Mesenchymal stem cell (in vitro differentiated cells and primary cell): Measurements from ENCODE around the gene ZFHX3.

Source experiments
- DNase-seq: peaks from one replicate; pipeline ENCODE4 v3.0.0-alpha.2; 2013
- H2AFZ ChIP-seq: one replicate; pipeline ENCODE4 v1.6.1; 2013; ENCODE audit warnings: low read depth, mild to moderate bottlenecking, control low read depth, inconsistent platforms, low read length, moderate library complexity
- H2AK5ac ChIP-seq: 2 replicates; pipeline ENCODE4 v1.6.1; 2013; ENCODE audit warnings: low read length, moderate library complexity, mild to moderate bottlenecking, inconsistent platforms; ENCODE audit not compliant: severe bottlenecking
- H2BK120ac ChIP-seq: one replicate; pipeline ENCODE4 v1.6.1; 2013; ENCODE audit warnings: low read depth, mild to moderate bottlenecking, inconsistent platforms, low read length, moderate library complexity
- H2BK12ac ChIP-seq, 2 experiments: one replicate each; pipeline ENCODE4 v1.6.1; 2013; ENCODE audit warnings: inconsistent platforms in 2 of 2, low read length in 2 of 2, mild to moderate bottlenecking in 2 of 2, moderate library complexity in 2 of 2, control low read depth in 1 of 2
- H2BK15ac ChIP-seq: one replicate; pipeline ENCODE4 v1.6.1; 2013; ENCODE audit warnings: mild to moderate bottlenecking, low read depth, inconsistent platforms; ENCODE audit not compliant: poor library complexity, severe bottlenecking
- H2BK5ac ChIP-seq: 2 replicates; pipeline ENCODE4 v1.6.1; 2013; ENCODE audit warnings: low read depth, mild to moderate bottlenecking, low read length, control low read depth, inconsistent platforms; ENCODE audit not compliant: poor library complexity, severe bottlenecking
- H3K14ac ChIP-seq, 2 experiments: one replicate each; pipeline ENCODE4 v1.6.1; 2013; ENCODE audit warnings: inconsistent platforms in 2 of 2, low read length in 2 of 2, control low read depth in 1 of 2, mild to moderate bottlenecking in 1 of 2, moderate library complexity in 1 of 2
- H3K18ac ChIP-seq, 2 experiments: one replicate each; pipeline ENCODE4 v1.6.1; 2013; ENCODE audit warnings: inconsistent platforms in 2 of 2, low read length in 2 of 2, control low read depth in 1 of 2, low read depth in 1 of 2, mild to moderate bottlenecking in 1 of 2
- H3K23ac ChIP-seq, 2 experiments: one replicate each; pipeline ENCODE4 v1.6.1; 2013; ENCODE audit warnings: inconsistent platforms in 2 of 2, low read length in 2 of 2, mild to moderate bottlenecking in 2 of 2, moderate library complexity in 2 of 2, control low read depth in 1 of 2
- H3K27ac ChIP-seq: 2 replicates; pipeline ENCODE4 v1.5.1; 2013; ENCODE audit warnings: mild to moderate bottlenecking, moderate library complexity, low read length, control low read depth, inconsistent platforms; ENCODE audit not compliant: poor library complexity, severe bottlenecking
- H3K27me3 ChIP-seq, 2 experiments: 2 replicates each; pipeline versions ENCODE4 v1.6.1 to v1.7.0; 2013; ENCODE audit warnings: low read length in 2 of 2, mild to moderate bottlenecking in 2 of 2, moderate library complexity in 2 of 2, control low read depth in 1 of 2, inconsistent platforms in 1 of 2; ENCODE audit not compliant: control insufficient read depth in 1 of 2, insufficient read depth in 1 of 2
- H3K36me3 ChIP-seq, 2 experiments: 2 replicates each; pipeline versions ENCODE4 v1.6.1 to v1.7.0; 2013; ENCODE audit warnings: low read length in 2 of 2, control low read depth in 1 of 2, inconsistent platforms in 1 of 2, low read depth in 1 of 2, mild to moderate bottlenecking in 1 of 2; ENCODE audit not compliant: insufficient read depth in 2 of 2, control insufficient read depth in 1 of 2
- H3K4ac ChIP-seq, 2 experiments: one replicate each; pipeline ENCODE4 v1.6.1; 2013; ENCODE audit warnings: inconsistent platforms in 2 of 2, low read length in 2 of 2, mild to moderate bottlenecking in 2 of 2, moderate library complexity in 2 of 2, control low read depth in 1 of 2, low read depth in 1 of 2
- H3K4me1 ChIP-seq: 2 replicates; pipeline ENCODE4 v1.6.1; 2013; ENCODE audit warnings: low read depth, low read length, control low read depth; ENCODE audit not compliant: control insufficient read depth, insufficient read depth
- H3K4me2 ChIP-seq: 2 replicates; pipeline ENCODE4 v1.6.1; 2013; ENCODE audit warnings: low read length, mild to moderate bottlenecking, inconsistent platforms; ENCODE audit not compliant: poor library complexity, severe bottlenecking
- H3K4me3 ChIP-seq, 2 experiments: 2 replicates each; pipeline versions ENCODE4 v1.5.1 to v1.7.0; 2013; ENCODE audit warnings: low read length in 2 of 2, mild to moderate bottlenecking in 2 of 2, control low read depth in 1 of 2, low read depth in 1 of 2; ENCODE audit not compliant: insufficient read depth in 1 of 2
- H3K79me1 ChIP-seq: replicated peaks from 2 replicates; pipeline ENCODE4 v1.6.1; 2013; ENCODE audit warnings: mild to moderate bottlenecking, control low read depth, low read length, inconsistent platforms; ENCODE audit not compliant: poor library complexity, severe bottlenecking
- H3K9ac ChIP-seq: 2 replicates; pipeline ENCODE4 v1.7.0; 2013; ENCODE audit warnings: mild to moderate bottlenecking, low read length, moderate library complexity
- H3K9me3 ChIP-seq: 2 replicates; pipeline ENCODE4 v1.7.0; 2013; ENCODE audit warnings: mild to moderate bottlenecking, low read length; ENCODE audit not compliant: control insufficient read depth
- H4K8ac ChIP-seq: one replicate; pipeline ENCODE4 v1.6.1; 2013; ENCODE audit warnings: inconsistent platforms, mild to moderate bottlenecking, low read length, moderate library complexity
- H4K91ac ChIP-seq: one replicate; pipeline ENCODE4 v1.6.1; 2013; ENCODE audit warnings: mild to moderate bottlenecking, low read length, inconsistent platforms
- WGBS: methylation state at CpG from one replicate; pipeline ENCODE4 v1.1.7; 2013; ENCODE audit warnings: mixed read lengths; 5-methylcytosine and 5-hydroxymethylcytosine counted together

ZFHX3 gene

DNA sequence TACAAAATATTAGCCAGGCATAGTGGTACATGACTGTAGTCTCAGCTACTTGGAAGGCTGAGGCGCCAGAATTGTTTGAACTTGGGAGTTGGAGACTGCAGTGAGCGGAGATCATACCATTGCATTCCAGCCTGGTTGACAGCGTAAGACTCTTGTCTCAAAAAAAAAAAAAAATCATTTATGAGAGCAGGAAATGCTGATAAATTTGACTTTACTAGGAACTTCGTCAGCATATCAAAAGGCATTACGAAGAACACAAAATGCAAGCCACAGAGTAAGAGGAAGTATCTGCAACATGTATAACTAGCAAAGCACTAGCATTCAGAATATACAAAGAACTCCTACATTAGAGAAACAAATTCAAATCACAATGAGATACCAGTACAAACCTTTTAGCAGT, 279.3 kb downstream of the ZFHX3 start:
- Histone ChIP-seq H2BK120ac (no peak overlapping the region), H4K91ac (no peak overlapping the region), H3K9me3 (peaks cover 10% of the 10 kb centered on the region), H3K4me2 (no peak overlapping the region), H2AK5ac (no peak overlapping the region), H4K8ac (no peak overlapping the region), H3K4me1 (no peaks in the 10 kb centered on the region), H2BK15ac (no peak overlapping the region), H3K18ac (no peak overlapping the region), H3K4me3 (no peak overlapping the region), H3K4ac (no peak overlapping the region), H3K36me3 (no peaks in the 10 kb centered on the region), H2BK5ac (no peak overlapping the region), H3K14ac (no peak overlapping the region), H3K23ac (no peak overlapping the region), H3K9ac (no peak overlapping the region), H3K79me1 (no peaks in the 10 kb centered on the region), H2AFZ (no peak overlapping the region), H2BK12ac (no peak overlapping the region), H3K27ac (no peak overlapping the region), H3K27me3 (no peaks in the 10 kb centered on the region)
- no peak for DNase-seq
- WGBS: 96% methylated on average over 5 of the region's 5 CpGs

DNA sequence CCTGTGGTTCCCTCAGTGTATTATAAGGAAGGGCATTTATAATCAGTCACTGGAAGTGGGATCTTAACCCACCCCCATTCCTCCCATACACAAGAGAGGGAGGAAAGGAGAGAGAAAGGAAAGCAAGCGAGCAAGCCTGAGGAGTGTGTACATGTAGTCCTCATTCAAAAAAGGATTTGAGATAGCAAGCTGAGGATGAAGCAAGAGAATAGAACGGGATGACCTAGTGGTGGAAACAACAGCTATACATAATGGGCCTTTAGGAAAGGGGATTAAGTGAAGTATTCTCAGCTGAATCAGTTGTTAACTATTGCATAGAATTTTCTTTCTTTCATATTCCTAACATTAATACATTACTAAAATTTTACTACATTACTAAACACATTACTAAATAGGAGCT, 281.4 kb downstream of the ZFHX3 start:
- WGBS: 100% methylated on average over 2 of the region's 2 CpGs
- Histone ChIP-seq H3K4me3 (no peak overlapping the region), H3K4me2 (no peak overlapping the region), H3K18ac (no peak overlapping the region), H3K36me3 (no peaks in the 10 kb centered on the region), H2BK15ac (no peak overlapping the region), H4K8ac (no peak overlapping the region), H3K9ac (no peak overlapping the region), H2BK5ac (no peak overlapping the region), H3K9me3 (peaks cover 8% of the 10 kb centered on the region), H2AK5ac (no peak overlapping the region), H4K91ac (no peak overlapping the region), H2BK12ac (no peak overlapping the region), H3K4ac (no peak overlapping the region), H3K27ac (no peak overlapping the region), H3K27me3 (no peaks in the 10 kb centered on the region), H3K4me1 (no peaks in the 10 kb centered on the region), H2AFZ (no peak overlapping the region), H3K14ac (no peak overlapping the region), H2BK120ac (no peak overlapping the region), H3K79me1 (no peaks in the 10 kb centered on the region), H3K23ac (no peak overlapping the region)
- no peak for DNase-seq

DNA sequence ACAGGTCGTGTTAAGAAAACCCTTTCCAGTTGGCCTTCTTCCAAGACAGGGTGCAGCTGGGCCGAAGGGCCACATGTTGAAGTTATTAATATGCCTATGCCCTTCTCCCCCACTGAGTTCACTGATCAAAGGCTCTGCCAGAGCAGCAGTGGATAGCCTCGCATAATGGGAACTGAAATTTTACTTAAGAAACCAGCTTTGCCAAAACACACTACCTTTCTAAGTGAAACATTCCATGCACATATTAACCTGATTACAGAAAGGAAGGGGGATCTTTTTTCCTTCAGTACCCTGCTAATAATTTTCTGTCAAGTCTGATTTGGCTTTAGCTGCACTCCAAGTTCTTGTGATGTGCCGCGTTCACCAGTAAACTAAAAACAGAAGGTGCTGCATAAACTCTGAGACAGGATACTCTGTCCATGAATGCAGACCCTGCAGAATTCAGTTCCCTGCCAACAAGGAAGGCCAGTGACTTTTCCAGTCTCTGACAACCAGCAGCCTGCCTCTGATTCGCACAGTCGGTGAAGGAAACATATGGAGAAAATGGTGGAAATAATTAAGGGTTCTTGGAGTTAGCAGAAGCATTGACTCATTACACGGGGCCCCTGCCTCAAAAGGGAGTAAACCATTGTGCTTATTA, 283.8 kb downstream of the ZFHX3 start:
- H2BK15ac ChIP-seq: no peak overlapping the region
- no peak overlapping the region for H3K9ac ChIP-seq
- no peaks in the 10 kb centered on the region for H3K79me1 ChIP-seq
- no peaks in the 10 kb centered on the region for H3K9me3 ChIP-seq
- no peaks in the 10 kb centered on the region for H3K27me3 ChIP-seq
- no peak overlapping the region for H4K8ac ChIP-seq
- no peaks in the 10 kb centered on the region for H3K36me3 ChIP-seq
- H3K18ac ChIP-seq: no peak overlapping the region
- DNase-seq: no peak
- H2AK5ac ChIP-seq: no peak overlapping the region
- no peak overlapping the region for H2BK120ac ChIP-seq
- no peak overlapping the region for H2BK12ac ChIP-seq
- WGBS: 85% methylated on average over 8 of the region's 8 CpGs
- H3K23ac ChIP-seq: no peak overlapping the region
- no peak overlapping the region for H3K4ac ChIP-seq
- no peak overlapping the region for H3K4me3 ChIP-seq
- H2BK5ac ChIP-seq: no peak overlapping the region
- no peak overlapping the region for H3K27ac ChIP-seq
- H4K91ac ChIP-seq: no peak overlapping the region
- H3K4me2 ChIP-seq: no peak overlapping the region
- H3K14ac ChIP-seq: no peak overlapping the region
- no peak overlapping the region for H2AFZ ChIP-seq
- H3K4me1 ChIP-seq: no peaks in the 10 kb centered on the region

- no peak overlapping the region for H2BK15ac ChIP-seq
- H3K4me3 ChIP-seq: no peak overlapping the region
- no peak overlapping the region for H4K8ac ChIP-seq
- no peak overlapping the region for H2BK5ac ChIP-seq
- H3K18ac ChIP-seq: no peak overlapping the region
- H3K9ac ChIP-seq: no peak overlapping the region
- no peak overlapping the region for H4K91ac ChIP-seq
- H2BK120ac ChIP-seq: no peak overlapping the region
- no peak overlapping the region for H3K4ac ChIP-seq
- H3K9me3 ChIP-seq: peaks cover 4% of the 10 kb centered on the region
- DNase-seq: no peak
- no peak overlapping the region for H3K23ac ChIP-seq
- H2AFZ ChIP-seq: no peak overlapping the region
- H3K14ac ChIP-seq: no peak overlapping the region
- no peak overlapping the region for H2AK5ac ChIP-seq
- no peak overlapping the region for H3K4me2 ChIP-seq
- H3K27ac ChIP-seq: no peak overlapping the region
- H2BK12ac ChIP-seq: no peak overlapping the region
- H3K79me1 ChIP-seq: no peaks in the 10 kb centered on the region
- H3K27me3 ChIP-seq: no peaks in the 10 kb centered on the region
- no peaks in the 10 kb centered on the region for H3K36me3 ChIP-seq
- no peaks in the 10 kb centered on the region for H3K4me1 ChIP-seq
These were observed 287.3 kb downstream of the ZFHX3 start for GRCh38 chr16:72760581-72760980.
